Stimulated activated CD8-positive, alpha-beta memory T cell treated with anti-CD3 and anti-CD28 coated beads, Interleukin-7, amount 100 ng/mL, for 48 hours (primary cell): ENCODE measurements around the gene PLA2G4E.
A peak's percentile ranks its signal among the peaks of the same experiment; 100 is the strongest.

Experiments used
- DNase-seq, 2 donors: peaks; one replicate each; pipeline ENCODE4 v3.0.0-alpha.2; 2020; ENCODE audit warnings: low read depth in 1 of 2; ENCODE audit errors: extremely low read depth in 1 of 2

Gene PLA2G4E

DNA sequence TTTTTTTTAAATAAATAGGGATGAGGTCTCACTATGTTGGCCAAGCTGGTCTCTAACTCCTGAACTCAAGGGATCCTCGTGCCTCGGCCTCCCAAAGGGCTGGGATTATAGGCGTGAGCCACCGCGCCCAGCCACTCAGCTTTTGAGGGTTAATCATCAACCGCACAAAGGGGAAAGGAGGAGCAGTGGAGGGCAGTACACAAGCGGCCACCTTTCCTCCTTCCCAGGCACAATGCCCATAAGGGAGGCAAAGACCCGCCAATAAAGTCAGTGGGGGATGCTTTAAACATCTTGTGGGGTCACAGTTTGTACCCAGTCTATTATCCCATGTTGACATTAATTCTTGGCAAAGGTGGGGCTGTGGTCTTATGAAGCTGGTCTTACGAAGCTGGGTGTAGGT lies 80.9 kb downstream of the PLA2G4E start:
- DNase-seq, result no peak

DNA sequence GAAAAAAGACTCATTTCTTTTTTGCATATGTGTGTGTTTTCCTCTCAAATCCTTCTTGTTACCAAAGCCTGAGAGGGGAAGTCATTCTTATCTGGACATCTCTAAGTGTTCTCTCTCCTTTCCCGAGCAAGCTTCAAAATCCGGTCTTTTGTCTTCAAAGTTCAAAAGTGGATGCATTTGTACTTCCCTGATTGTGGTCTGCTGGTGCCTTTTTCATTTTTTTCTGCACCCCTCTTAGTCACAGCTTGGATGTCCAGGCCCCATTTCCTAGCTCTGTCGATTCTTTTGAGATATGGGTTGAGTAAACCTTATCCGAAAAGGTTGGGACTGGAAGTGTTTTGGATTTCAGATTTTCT lies 83.3 kb downstream of the PLA2G4E start:
- DNase-seq, result no peak

DNA sequence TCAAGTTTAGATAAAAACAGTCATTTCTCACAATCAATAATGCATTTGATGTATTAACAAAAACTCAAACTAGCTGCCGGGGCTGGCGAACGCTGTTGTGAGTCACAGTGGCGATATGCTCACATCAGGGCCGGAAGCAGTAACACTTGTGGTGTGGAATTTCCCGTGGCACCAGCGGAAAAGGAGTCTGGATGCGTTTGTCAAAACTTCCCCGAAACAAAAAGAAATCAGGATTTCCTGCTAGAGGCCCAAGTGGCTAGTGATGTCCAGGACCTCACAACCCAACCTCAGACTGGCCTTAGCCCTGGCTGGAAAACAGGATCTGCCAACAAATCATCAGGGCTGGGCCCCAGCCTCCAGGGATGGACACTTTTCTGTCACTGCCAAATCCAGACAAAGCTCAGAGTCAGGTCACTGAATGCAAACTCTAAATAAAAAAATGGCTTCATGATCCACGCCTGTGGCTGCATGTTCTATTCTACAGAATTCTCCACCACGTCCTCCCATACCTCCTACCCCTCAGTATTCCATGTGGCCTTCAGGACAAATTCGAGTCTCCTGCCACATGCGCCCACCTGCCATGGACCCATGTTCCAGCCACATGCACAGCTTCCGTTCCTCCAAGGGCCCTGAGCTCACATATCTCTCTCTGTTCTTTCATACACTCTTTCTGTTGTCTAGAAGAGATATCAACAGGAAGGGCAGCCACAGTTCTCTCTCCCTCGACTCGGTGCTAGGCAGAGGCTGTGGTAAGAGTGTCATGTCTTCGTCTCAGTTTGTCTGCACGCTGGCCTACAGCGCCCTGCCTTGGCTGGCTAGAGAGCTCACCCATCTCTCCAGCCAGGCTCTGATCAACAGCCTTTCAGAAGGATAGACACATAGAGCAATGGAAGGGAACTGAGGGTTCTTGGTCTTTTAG lies 83.9 kb downstream of the PLA2G4E start:
- DNase-seq, result peak in 1 of 2 donors; percentile 71

DNA sequence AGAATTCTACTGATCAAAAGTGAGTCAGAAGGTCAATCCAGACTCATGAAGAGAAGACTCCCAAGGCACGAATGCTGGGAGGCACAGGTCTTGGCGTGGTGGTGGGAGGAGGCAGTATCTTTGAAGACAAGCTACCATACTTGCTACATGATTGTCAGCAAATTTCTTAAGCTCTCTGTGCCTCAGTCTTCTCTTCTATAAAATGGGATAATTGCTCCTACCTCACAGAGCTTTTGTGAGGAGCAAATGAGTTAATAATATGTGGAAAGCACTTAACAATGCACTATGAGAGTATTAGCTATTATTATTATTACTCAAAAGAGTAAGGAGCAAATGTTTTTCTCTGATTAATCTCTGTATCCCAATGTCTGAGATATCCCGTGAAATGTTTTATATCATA lies 84.7 kb downstream of the PLA2G4E start:
- no peak for DNase-seq

DNA sequence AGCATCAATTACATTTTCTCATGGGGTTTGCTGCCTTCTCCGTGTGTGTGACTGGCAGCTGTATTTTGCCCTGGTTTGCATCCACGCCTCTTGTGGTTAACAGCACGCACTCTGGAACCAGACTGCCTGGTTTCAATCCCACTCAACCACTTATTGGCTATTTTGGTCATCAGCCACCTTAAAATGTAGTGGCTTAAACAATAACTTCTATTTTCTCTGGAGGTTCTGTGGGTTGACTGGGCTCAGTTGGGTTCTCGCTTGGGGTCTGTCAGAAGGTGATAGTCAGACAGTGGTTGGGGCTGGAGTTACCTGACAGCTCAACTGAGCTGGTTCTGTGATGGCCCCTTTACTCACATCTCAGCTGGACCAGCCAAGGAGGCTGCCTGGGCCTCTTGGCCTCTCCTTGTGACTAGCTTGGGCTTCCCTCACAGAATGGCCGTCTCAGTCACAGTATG lies 85.2 kb downstream of the PLA2G4E start:
- DNase-seq, result peak in 1 of 2 donors; percentile 31

DNA sequence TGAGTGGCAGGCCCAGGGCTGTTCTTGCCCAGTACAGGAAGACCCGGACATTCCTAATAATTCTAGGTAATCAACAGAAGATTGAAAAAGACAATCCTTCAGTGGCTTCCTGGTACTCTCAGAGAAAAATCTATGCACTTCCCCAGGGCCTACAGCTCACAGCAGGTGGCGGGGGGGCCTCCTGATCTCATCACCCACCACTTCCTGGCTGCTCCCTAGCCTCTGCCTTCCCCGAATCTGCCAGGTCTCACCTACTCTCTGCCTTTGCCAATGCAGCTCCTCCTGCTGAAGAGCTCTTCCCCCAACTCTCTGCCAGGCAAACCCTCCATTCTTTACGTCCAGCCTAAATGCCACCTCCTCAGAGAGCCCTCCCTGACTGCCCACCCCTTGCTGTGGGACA lies 86.0 kb downstream of the PLA2G4E start:
- peak in 1 of 2 donors; percentile 62 for DNase-seq

DNA sequence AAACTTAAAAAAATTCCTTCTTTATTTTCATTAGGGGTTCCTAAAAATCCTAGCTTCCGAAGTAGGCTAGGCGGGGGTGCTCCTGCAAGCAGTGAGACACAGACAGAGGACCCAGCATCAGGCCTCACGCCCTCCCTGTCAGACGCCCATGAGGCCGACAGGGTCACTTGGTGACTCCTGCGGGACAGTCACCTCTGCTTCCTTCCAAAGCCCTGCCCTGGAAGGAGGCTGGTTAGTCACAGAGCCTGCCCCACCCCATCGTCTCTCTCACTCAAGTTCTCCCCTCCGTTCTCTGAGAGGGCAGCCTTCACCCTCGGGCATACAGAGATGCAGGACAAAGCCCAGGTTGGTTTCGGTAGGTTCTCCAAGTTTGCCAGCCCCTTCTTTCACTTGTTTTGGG lies 87.1 kb downstream of the PLA2G4E start:
- no peak for DNase-seq

DNA sequence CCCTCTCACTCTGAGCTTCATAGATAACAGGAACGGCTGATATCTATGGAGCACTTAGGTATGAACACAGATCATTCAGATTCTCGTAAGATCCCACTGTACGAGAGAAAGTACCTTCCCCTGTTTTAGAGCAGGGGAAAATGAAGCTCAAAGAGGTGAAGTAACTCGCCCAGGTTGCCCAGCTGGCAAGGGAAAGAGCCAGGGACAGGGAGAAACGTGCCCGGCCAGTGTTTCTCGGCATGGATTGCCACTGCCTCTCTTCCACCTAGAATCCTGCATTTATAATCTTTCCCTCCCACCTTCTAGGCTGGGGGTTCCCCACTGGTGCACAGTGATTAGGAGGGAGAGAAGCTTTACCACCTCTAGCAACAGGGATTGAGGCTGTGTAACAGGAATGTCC lies 87.5 kb downstream of the PLA2G4E start:
- no peak for DNase-seq

DNA sequence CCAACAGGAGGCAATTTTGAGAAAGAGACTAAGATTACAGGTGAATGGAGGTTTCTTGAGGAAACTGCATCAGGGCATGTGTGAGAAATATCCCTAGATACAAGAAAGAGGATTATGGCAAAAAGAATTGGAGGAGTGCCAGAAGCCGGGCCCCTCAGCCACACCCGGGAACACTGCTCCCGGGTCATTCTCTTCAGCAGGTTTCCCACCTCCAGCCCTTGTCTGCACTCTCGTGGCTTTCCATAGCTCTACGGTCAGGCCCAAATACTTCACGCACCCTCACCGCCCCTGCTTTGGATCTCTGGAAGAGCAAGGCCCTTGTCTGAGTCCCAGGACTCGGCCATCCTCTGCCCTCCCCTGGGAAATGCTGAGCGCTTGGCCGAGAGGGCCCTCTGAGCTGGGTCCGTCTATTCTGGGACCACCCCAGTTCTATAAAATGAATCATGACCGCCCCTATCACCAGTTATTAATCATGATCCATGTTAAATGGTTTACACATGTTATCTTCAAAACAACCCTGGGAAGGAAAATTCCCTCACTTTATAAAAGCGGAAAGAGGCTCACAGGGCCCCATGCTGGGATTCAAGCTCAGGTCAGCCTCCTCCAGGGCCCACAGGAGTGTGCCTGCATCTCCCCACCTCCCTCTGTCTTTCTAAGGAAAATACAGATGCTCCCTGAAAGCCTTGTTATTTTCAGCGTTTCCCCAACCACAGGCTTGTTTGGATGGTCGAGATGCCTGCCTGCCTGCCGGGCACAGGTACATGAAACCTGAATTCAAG lies 88.1 kb downstream of the PLA2G4E start:
- no peak for DNase-seq

DNA sequence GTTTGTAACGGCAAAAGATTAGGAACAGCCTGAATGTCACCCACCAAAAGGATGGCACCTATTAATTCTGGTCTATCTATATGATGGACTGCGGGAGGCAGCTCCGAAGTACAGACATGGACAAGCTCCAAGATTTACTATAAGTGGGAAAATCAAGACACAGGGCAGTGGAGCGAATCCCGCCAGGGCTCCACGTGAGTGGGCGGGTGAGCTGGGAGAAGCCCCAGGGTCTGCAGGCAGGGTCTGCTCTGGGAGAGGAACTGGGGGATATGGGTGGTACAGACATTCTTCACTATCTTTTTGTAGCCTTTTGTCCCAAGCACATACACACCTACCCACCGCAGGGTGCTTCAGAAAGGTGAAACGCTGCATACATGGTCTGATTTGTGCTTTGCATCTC lies 88.7 kb downstream of the PLA2G4E start:
- no peak for DNase-seq
